ENCODE results near the gene TOMM70. TPM values are rescaled to one million over a fixed set of nuclear protein-coding genes. Genes with fewer than 3 reads are reported as not detected.
A peak's percentile ranks its signal among the peaks of the same experiment; 100 is the strongest.

Gene TOMM70
- total RNA-seq, 1 experiment from 2014 or later, result 59.2 TPM

DNA sequence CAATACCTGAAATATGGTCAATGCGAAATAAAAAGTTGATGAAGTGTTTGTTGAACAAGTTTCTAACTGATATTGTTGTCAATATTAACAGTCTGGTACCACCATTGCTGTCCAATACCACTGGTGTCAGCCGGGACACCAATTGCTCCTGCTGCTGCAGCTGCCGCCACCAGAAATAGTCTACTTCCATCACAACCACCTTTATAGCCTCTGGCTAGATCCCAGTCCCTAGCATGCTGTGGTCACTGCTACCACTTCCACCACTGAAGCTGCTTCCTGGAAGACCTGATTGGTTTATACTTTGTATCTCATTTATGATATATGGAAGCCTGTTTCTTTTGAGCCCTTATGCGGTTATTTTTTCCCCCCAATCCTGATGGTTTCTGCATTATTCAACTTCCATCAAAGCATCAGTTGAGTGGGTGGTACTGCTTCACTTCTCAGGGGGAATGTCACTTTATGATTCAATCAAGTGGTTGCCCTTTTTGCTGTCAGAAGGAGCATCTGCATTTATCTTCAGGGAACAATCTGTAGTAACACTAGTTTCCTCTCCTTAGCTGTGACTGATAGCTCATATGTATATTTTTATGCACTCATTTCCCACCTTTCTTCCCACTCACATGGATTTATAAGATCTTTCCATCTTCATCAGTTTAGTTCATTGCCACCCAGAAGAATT lies 12.2 kb upstream of the TOMM70 start (continued):
- TF ChIP-seq, protein P1, sequence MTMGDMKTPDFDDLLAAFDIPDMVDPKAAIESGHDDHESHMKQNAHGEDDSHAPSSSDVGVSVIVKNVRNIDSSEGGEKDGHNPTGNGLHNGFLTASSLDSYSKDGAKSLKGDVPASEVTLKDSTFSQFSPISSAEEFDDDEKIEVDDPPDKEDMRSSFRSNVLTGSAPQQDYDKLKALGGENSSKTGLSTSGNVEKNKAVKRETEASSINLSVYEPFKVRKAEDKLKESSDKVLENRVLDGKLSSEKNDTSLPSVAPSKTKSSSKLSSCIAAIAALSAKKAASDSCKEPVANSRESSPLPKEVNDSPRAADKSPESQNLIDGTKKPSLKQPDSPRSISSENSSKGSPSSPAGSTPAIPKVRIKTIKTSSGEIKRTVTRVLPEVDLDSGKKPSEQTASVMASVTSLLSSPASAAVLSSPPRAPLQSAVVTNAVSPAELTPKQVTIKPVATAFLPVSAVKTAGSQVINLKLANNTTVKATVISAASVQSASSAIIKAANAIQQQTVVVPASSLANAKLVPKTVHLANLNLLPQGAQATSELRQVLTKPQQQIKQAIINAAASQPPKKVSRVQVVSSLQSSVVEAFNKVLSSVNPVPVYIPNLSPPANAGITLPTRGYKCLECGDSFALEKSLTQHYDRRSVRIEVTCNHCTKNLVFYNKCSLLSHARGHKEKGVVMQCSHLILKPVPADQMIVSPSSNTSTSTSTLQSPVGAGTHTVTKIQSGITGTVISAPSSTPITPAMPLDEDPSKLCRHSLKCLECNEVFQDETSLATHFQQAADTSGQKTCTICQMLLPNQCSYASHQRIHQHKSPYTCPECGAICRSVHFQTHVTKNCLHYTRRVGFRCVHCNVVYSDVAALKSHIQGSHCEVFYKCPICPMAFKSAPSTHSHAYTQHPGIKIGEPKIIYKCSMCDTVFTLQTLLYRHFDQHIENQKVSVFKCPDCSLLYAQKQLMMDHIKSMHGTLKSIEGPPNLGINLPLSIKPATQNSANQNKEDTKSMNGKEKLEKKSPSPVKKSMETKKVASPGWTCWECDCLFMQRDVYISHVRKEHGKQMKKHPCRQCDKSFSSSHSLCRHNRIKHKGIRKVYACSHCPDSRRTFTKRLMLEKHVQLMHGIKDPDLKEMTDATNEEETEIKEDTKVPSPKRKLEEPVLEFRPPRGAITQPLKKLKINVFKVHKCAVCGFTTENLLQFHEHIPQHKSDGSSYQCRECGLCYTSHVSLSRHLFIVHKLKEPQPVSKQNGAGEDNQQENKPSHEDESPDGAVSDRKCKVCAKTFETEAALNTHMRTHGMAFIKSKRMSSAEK (CRISPR knock-in tag; IDR thresholded peaks at IDR 0.05; ENCODE audit: borderline replicate concordance), result no peak

DNA sequence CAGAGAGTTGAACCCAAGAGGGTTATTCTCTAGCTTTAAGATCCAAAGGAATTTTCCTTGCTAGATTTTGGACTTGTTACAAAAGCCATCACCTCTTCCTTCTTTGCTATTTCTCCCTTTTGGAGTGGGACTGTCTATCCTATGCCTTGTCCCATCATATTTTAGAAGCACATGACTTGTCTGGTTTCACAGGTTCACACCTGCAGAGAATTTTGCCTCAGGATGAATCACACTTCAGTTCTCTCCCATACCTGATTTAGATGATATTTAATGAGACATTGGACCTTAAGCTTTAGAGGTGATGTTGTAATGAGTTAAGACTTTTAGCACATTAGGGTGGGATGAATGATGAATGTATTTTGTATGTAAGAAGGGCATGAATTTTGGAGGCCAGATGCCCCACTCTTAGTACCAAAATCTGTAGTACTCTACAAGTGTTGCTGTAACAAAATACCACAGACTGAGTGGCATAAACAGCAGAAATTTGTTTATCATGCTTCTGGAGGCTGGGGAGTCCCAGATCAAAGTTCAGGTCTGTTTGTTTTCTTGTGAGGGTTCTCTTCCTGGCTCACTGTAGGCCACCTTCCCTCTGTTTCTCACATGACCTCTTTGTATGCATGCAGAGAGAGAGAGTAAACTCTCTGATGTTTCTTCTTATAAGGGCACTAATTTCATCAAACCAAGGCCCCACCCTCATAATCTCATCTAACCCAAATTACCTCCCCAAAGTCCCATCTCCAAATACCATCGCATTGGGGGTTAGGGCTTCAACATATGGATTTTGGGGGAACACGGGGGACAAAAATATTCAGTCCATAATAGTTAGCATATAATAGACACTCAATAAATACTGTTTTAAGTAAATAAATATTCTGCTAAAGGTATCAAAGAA lies 10.4 kb upstream of the TOMM70 start:
- POLR2A ChIA-PET, result no interaction called here
- ATAC-seq (no peak), DNase-seq (ENCODE audit: low spot score) (no peak)
- Mint-ChIP-seq H3K4me1 (peaks cover 51% of the 10 kb centered on the region), H3K36me3 (peaks cover 42% of the 10 kb centered on the region), H3K4me3 (no peak overlapping the region), H3K27me3 (ENCODE audit: low read depth) (no peaks in the 10 kb centered on the region), H3K9me3 (peaks cover 14% of the 10 kb centered on the region), H3K27ac (no peak overlapping the region)
- CTCF ChIA-PET, result no interaction called here
- TF ChIP-seq, protein P2, sequence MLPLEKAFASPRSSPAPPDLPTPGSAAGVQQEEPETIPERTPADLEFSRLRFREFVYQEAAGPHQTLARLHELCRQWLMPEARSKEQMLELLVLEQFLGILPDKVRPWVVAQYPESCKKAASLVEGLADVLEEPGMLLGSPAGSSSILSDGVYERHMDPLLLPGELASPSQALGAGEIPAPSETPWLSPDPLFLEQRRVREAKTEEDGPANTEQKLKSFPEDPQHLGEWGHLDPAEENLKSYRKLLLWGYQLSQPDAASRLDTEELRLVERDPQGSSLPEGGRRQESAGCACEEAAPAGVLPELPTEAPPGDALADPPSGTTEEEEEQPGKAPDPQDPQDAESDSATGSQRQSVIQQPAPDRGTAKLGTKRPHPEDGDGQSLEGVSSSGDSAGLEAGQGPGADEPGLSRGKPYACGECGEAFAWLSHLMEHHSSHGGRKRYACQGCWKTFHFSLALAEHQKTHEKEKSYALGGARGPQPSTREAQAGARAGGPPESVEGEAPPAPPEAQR (CRISPR knock-in tag; IDR thresholded peaks at IDR 0.05), result no peak
- TF ChIP-seq, protein P3, sequence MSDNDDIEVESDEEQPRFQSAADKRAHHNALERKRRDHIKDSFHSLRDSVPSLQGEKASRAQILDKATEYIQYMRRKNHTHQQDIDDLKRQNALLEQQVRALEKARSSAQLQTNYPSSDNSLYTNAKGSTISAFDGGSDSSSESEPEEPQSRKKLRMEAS (CRISPR knock-in tag; IDR thresholded peaks at IDR 0.05), result no peak
- TF ChIP-seq ELF4 (CRISPR knock-in tag; IDR thresholded peaks at IDR 0.05; ENCODE audit: low read depth) (no peak), ZNF232 (CRISPR knock-in tag; IDR thresholded peaks at IDR 0.05) (no peak), KAT7 (CRISPR knock-in tag; IDR thresholded peaks at IDR 0.05; ENCODE audit: borderline replicate concordance) (no peak)

DNA sequence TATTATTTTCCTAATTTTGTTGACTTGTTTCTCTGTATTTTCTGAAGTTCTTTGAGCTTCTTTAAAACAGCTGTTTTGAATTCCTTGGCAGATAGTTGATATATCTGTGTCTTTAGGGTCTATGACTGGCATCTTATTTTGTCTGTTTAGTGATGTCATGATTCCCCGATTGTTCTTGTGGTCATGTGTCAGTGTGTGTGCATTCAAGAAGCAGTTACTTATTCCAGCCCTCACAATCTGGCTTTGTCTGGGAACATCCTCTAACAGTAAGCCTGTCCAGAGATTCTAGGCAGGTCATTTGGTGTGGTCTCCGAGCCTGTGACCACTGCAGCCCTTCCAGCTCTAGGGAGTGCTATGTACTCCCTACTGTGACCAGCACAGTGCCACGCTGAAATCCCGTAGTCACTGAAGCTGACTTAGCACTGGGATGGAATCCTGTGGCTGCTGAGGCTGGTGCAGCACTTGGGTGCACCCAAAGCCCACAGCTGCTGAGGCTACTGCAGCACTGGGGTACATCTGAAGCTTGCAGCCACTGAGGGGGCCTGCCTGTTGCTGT lies 7.2 kb upstream of the TOMM70 start:
- Mint-ChIP-seq H3K9me3 (peaks cover 14% of the 10 kb centered on the region), H3K27ac (no peak overlapping the region), H3K4me3 (no peak overlapping the region), H3K36me3 (peaks cover 39% of the 10 kb centered on the region), H3K27me3 (ENCODE audit: low read depth) (no peaks in the 10 kb centered on the region), H3K4me1 (peaks cover 30% of the 10 kb centered on the region)
- peak; percentile 55 for ATAC-seq
- TF ChIP-seq, protein P4, sequence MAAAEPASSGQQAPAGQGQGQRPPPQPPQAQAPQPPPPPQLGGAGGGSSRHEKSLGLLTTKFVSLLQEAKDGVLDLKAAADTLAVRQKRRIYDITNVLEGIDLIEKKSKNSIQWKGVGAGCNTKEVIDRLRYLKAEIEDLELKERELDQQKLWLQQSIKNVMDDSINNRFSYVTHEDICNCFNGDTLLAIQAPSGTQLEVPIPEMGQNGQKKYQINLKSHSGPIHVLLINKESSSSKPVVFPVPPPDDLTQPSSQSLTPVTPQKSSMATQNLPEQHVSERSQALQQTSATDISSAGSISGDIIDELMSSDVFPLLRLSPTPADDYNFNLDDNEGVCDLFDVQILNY (CRISPR knock-in tag; IDR thresholded peaks at IDR 0.05), result no peak
- TF ChIP-seq ZNF219 (CRISPR knock-in tag; IDR thresholded peaks at IDR 0.05; ENCODE audit: borderline replicate concordance) (no peak), ZNF263 (CRISPR knock-in tag; IDR thresholded peaks at IDR 0.05; ENCODE audit: low read depth) (no peak), SP1 (CRISPR knock-in tag; conservative IDR thresholded peaks at IDR 0.05) (no peak), EMX1 (CRISPR knock-in tag; IDR thresholded peaks at IDR 0.05) (no peak), GABPB1 (CRISPR knock-in tag; IDR thresholded peaks at IDR 0.05) (no peak), NFYB (CRISPR knock-in tag; conservative IDR thresholded peaks at IDR 0.05; ENCODE audit: low read depth) (no peak), ZNF416 (CRISPR knock-in tag; IDR thresholded peaks at IDR 0.05) (no peak), ELF4 (CRISPR knock-in tag; IDR thresholded peaks at IDR 0.05; ENCODE audit: low read depth) (no peak)
- TF ChIP-seq, protein P5, sequence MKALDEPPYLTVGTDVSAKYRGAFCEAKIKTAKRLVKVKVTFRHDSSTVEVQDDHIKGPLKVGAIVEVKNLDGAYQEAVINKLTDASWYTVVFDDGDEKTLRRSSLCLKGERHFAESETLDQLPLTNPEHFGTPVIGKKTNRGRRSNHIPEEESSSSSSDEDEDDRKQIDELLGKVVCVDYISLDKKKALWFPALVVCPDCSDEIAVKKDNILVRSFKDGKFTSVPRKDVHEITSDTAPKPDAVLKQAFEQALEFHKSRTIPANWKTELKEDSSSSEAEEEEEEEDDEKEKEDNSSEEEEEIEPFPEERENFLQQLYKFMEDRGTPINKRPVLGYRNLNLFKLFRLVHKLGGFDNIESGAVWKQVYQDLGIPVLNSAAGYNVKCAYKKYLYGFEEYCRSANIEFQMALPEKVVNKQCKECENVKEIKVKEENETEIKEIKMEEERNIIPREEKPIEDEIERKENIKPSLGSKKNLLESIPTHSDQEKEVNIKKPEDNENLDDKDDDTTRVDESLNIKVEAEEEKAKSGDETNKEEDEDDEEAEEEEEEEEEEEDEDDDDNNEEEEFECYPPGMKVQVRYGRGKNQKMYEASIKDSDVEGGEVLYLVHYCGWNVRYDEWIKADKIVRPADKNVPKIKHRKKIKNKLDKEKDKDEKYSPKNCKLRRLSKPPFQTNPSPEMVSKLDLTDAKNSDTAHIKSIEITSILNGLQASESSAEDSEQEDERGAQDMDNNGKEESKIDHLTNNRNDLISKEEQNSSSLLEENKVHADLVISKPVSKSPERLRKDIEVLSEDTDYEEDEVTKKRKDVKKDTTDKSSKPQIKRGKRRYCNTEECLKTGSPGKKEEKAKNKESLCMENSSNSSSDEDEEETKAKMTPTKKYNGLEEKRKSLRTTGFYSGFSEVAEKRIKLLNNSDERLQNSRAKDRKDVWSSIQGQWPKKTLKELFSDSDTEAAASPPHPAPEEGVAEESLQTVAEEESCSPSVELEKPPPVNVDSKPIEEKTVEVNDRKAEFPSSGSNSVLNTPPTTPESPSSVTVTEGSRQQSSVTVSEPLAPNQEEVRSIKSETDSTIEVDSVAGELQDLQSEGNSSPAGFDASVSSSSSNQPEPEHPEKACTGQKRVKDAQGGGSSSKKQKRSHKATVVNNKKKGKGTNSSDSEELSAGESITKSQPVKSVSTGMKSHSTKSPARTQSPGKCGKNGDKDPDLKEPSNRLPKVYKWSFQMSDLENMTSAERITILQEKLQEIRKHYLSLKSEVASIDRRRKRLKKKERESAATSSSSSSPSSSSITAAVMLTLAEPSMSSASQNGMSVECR (CRISPR knock-in tag; IDR thresholded peaks at IDR 0.05; ENCODE audit: borderline replicate concordance), result no peak
- TF ChIP-seq, protein P6, sequence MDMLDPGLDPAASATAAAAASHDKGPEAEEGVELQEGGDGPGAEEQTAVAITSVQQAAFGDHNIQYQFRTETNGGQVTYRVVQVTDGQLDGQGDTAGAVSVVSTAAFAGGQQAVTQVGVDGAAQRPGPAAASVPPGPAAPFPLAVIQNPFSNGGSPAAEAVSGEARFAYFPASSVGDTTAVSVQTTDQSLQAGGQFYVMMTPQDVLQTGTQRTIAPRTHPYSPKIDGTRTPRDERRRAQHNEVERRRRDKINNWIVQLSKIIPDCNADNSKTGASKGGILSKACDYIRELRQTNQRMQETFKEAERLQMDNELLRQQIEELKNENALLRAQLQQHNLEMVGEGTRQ (CRISPR knock-in tag; IDR thresholded peaks at IDR 0.05), result no peak
- ChIA-PET CTCF (no interaction called here), POLR2A (no interaction called here)
- DNase-seq (ENCODE audit: low spot score), result no peak
